Epithelial cell of esophagus (primary cell): ENCODE results near the gene MYRF.

Source experiments
- DNase-seq: peaks from one replicate; pipeline ENCODE4 v3.0.0; 2010; ENCODE audit warnings: low read depth
- H3K4me3 ChIP-seq: 2 replicates; pipeline ENCODE4 v1.5.1; 2011; ENCODE audit warnings: mild to moderate bottlenecking, low read length, control low read depth
- CTCF ChIP-seq: IDR thresholded peaks from 2 replicates; pipeline ENCODE4 v1.5.1; 2011; ENCODE audit warnings: low read depth, mild to moderate bottlenecking, low read length, control low read depth, inconsistent platforms; ENCODE audit not compliant: insufficient read depth; ENCODE audit errors: missing control alignments

The MYRF gene

GRCh38 chr11:61749591-61750217 is 2.7 kb upstream of the MYRF start:
- no peak for DNase-seq
- no peak for TF ChIP-seq CTCF
- H3K4me3 ChIP-seq: no peak overlapping the region

- no peak overlapping the region for H3K4me3 ChIP-seq
- no peak for DNase-seq
- no peak for TF ChIP-seq CTCF
Measured at GRCh38 chr11:61750631-61751273, 1.7 kb upstream of the MYRF start.

- no peak for TF ChIP-seq CTCF
Measured at GRCh38 chr11:61751384-61751783, 1.1 kb upstream of the MYRF start.

GRCh38 chr11:61752925-61753521 is 587 bp downstream of the MYRF start:
- DNase-seq: no peak
- TF ChIP-seq CTCF: no peak
- H3K4me3 ChIP-seq: no peak overlapping the region

More at GRCh38 chr11:61751384-61751783, 1.1 kb upstream of the MYRF start:
- H3K4me3 ChIP-seq: no peak overlapping the region
- no peak for DNase-seq

- no peak for DNase-seq
- TF ChIP-seq CTCF: no peak
- H3K4me3 ChIP-seq: no peak overlapping the region
Measured at GRCh38 chr11:61753672-61754071, 1.2 kb downstream of the MYRF start.

- DNase-seq: no peak
- no peak overlapping the region for H3K4me3 ChIP-seq
- TF ChIP-seq CTCF: no peak
Measured at GRCh38 chr11:61754534-61755482, 2.4 kb downstream of the MYRF start.
